GM13976 (cell line): ENCODE measurements around the gene NOTCH3.

Source experiments
- DNase-seq: peaks from one replicate; pipeline ENCODE4 v3.0.0; 2012; ENCODE audit warnings: low spot score
- in situ Hi-C: fragments of 300-500 bp; cut with MboI; formaldehyde crosslinking; loops from one replicate; pipeline ENCODE4 v1.12.0; 2022; ENCODE audit warnings: low sequenced_read_pairs, mixed read lengths, inconsistent platforms; ENCODE audit not compliant: unreplicated experiment
- TF ChIP-seq, protein P1 (sequence below): IDR thresholded peaks from 2 replicates; pipeline ENCODE4 v1.5.1; 2012; ENCODE audit warnings: borderline replicate concordance, mild to moderate bottlenecking; ENCODE audit not compliant: insufficient read depth; ENCODE audit errors: extremely low read depth, missing control alignments, control extremely low read depth

The NOTCH3 gene

DNA sequence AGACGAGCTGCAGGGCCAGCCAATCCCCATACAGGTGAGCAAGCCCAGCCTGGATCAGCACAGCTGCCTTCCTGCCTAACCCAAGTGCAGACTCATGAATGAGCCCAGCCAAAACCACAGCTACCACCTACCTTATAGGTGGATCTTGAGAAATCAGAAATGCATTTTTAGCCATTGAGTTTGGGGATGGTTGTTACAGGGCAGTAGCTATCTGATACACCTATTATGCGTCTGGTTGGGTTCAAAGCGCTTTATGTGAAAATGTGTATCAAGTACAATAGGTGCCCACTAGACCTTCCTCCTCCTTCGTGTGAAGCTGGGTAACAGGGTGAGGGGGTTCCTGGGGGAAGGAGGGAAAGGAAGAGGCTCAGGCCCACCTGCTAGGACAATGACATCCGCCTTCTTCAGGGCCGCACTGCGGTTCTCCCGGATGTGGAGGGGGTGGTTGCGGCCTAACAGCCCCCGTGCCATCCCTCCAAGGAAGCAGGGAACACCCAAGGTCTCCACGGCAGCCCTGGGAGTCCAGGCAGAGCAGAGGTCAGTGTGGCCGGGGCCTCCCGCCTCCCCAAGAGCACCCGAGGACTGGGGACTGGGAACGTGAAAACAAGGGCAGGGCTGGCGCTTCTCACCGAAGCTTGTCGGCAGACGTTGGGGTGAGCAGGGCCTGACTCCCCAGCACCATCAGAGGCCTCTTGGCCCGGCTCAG, 81.9 kb downstream of the NOTCH3 start:
- DNase-seq: no peak
- in situ Hi-C loops: loop anchor here (25.0 kb wide), 1 partner anchor 557 kb away; the partner anchor contains the start of gene NDUFB7
- TF ChIP-seq, protein P1, sequence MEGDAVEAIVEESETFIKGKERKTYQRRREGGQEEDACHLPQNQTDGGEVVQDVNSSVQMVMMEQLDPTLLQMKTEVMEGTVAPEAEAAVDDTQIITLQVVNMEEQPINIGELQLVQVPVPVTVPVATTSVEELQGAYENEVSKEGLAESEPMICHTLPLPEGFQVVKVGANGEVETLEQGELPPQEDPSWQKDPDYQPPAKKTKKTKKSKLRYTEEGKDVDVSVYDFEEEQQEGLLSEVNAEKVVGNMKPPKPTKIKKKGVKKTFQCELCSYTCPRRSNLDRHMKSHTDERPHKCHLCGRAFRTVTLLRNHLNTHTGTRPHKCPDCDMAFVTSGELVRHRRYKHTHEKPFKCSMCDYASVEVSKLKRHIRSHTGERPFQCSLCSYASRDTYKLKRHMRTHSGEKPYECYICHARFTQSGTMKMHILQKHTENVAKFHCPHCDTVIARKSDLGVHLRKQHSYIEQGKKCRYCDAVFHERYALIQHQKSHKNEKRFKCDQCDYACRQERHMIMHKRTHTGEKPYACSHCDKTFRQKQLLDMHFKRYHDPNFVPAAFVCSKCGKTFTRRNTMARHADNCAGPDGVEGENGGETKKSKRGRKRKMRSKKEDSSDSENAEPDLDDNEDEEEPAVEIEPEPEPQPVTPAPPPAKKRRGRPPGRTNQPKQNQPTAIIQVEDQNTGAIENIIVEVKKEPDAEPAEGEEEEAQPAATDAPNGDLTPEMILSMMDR: no peak

DNA sequence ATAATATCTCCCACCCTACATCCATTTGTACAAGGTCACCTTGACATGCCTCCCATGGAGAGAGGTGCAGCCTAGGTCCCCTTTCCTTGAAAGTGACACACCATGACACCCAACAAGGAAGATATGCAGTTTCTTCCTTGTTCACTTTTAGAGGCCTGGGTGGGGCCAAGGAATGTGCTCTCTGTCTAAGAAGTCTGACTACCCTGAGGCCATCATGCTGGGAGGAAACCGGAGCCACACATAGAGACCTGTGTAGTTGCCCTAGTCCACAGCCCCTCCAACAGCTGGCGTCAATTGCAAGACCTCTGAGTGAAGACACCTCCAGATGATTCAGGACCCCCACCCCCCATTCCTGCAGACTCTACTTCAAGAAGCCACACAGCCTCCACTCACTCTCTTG, 82.5 kb downstream of the NOTCH3 start:
- TF ChIP-seq, protein P1: no peak
- no peak for DNase-seq
- in situ Hi-C loops: loop anchor here (25.0 kb wide), 1 partner anchor 556 kb away; the partner anchor contains the start of gene NDUFB7

DNA sequence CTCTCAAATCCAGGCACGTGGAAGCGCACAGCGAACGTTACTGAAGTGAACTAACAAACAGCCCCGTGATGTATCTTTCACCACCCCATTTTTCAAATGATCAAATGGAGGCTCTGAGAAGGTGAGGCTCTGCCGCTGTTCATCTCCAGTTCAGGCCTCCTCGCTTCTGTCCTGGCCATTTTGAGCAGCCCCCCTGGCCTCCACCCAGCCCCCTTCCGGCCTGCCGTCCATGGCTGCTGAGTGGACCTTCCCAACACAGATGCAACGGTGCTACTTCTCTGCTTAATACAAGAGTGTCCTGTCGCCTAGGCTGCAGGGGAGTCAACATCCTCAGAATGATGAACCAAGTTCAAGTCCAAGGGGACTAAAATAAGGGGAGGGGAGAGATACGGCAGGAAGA, 83.9 kb downstream of the NOTCH3 start:
- TF ChIP-seq, protein P1: no peak
- DNase-seq: no peak
- in situ Hi-C loops: loop anchor here (25.0 kb wide), 1 partner anchor 555 kb away; the partner anchor contains the start of gene NDUFB7

DNA sequence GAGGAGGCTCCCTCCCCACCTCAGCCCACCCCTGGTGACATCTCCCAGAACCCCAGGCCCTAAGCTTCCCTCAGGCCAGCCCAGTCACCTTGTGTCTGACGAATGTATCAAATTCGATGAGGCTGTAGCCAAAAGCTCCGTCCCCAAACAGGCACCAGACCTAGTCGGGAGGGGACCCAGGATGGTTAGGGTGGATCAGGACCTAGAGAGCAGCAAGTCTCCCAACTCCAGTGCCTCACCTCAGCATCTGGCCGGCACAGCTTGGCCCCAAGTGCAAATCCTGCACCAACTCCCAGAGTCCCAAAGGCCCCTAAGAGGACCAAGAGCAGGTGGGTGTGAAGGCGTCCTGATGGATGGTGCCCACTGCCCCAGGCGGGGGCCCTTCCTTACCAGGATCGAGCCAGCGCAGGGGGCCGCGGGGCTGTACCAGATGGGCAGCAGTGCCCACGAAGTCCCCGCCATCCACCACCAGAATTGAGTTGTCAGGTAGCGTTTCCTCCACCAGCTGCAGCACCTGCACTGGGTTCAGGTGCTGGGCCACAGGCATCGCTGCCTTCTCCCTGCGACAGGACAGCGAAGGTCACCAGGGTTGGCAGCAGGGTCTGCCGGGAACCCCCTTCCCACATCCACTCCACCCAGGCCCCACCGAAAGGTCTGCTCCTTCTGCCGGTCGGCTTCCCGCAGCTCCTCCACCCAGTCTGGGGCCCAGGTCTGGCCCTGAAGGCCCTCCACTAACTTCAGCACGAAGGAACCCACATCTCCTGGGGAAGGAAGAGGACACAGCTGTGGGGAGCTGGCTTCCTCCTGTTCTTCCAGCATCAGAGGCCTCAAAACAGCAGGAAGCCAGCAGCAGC, 84.8 kb downstream of the NOTCH3 start:
- DNase-seq: no peak
- in situ Hi-C loops: loop anchor here (25.0 kb wide), 1 partner anchor 554 kb away; the partner anchor contains the start of gene NDUFB7
- TF ChIP-seq, protein P1: no peak

DNA sequence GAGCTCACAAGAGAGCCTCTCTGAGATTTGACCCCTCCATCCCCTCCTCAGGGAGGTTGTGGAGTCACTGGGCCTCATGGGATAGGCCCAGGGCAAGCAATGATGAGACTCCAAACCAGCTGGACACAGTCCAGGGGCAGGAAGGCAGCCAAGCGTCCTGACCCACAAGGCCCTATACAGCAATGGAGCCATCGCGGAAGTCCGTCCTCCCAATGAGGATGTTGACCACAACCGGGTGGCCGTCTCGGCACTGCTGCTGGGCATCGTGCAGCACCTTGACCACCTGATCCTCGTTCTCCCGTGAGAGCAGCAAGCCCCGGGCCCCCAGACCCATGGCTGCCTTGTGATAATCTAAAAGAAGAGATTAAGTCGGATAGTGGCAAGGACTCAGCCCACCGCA, 85.7 kb downstream of the NOTCH3 start:
- TF ChIP-seq, protein P1: no peak
- no peak for DNase-seq
- in situ Hi-C loops: loop anchor here (25.0 kb wide), 1 partner anchor 553 kb away; the partner anchor contains the start of gene NDUFB7

DNA sequence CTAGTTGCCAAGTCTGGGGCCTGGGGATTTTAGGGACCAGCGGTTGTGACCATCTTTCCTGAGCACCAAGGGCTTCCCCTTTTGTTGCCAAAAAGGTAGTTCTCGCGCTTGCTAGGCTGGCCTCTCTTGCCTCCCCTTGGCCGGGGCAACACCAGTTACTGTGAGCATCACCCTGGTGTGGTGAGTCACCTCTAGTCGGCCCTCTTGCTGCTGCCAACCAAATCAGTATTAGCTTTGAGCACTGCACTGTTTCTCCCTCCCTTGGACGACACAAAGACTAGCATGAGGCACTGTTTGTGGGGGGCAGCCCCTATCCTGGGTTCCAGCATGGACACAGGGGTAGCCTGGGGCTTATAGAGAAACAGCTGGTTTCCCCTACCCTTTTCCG, 86.6 kb downstream of the NOTCH3 start:
- in situ Hi-C loops: loop anchor here (25.0 kb wide), 1 partner anchor 552 kb away; the partner anchor contains the start of gene NDUFB7
- TF ChIP-seq, protein P1: no peak
- no peak for DNase-seq
